AG20443 (cell line): ENCODE data around the gene HAAO.
A peak's percentile ranks its signal among the peaks of the same experiment; 100 is the strongest.
"Not testable (repeated sequence)": the region's sequence is repeated elsewhere in the genome, so short reads cannot be mapped to it uniquely, and the experiment has no call there.

ENCODE experiments used
- DNase-seq: peaks from one replicate; pipeline ENCODE4 v3.0.0; 2012; ENCODE audit warnings: low spot score, mixed read lengths

Gene HAAO

GRCh38 chr2:42747422-42747821, 45.0 kb downstream of the HAAO start:
- DNase-seq, result no peak

GRCh38 chr2:42744545-42745082, 47.8 kb downstream of the HAAO start:
- DNase-seq, result no peak

- DNase-seq, result no peak
Measured at GRCh38 chr2:42743659-42743990, 48.8 kb downstream of the HAAO start.

- DNase-seq, result no peak
Measured at GRCh38 chr2:42742740-42743658, 49.4 kb downstream of the HAAO start.

GRCh38 chr2:42741140-42741539, 51.2 kb downstream of the HAAO start:
- DNase-seq, result no peak

- no peak for DNase-seq
Measured at GRCh38 chr2:42736598-42737322, 55.6 kb downstream of the HAAO start.

GRCh38 chr2:42733852-42734251, 58.5 kb downstream of the HAAO start:
- no peak for DNase-seq

- not testable (repeated sequence) for DNase-seq
Measured at GRCh38 chr2:42731316-42731715, 61.1 kb downstream of the HAAO start.

- DNase-seq, result no peak
Measured at GRCh38 chr2:42726680-42727079, 65.7 kb downstream of the HAAO start.

GRCh38 chr2:42725657-42726056, 66.7 kb downstream of the HAAO start:
- no peak for DNase-seq

- no peak for DNase-seq
Measured at GRCh38 chr2:42724886-42725285, 67.5 kb downstream of the HAAO start.

- no peak for DNase-seq
Measured at GRCh38 chr2:42723465-42723864, 68.9 kb downstream of the HAAO start.

GRCh38 chr2:42722320-42723190, 69.8 kb downstream of the HAAO start:
- peak; percentile 87 for DNase-seq

GRCh38 chr2:42721898-42722297, 70.5 kb downstream of the HAAO start:
- DNase-seq, result no peak
